HG03457 (cell line): ENCODE measurements around the gene S100A16.
"Not testable (repeated sequence)": the region's sequence is repeated elsewhere in the genome, so short reads cannot be mapped to it uniquely, and the experiment has no call there.

ENCODE experiments used
- ATAC-seq: cut with Tn5 transposase; IDR thresholded peaks from one replicate; pipeline ENCODE4 v1.9.1; 2021; ENCODE audit warnings: moderate number of reproducible peaks; ENCODE audit not compliant: unreplicated experiment

S100A16 gene, protein sequence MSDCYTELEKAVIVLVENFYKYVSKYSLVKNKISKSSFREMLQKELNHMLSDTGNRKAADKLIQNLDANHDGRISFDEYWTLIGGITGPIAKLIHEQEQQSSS

DNA sequence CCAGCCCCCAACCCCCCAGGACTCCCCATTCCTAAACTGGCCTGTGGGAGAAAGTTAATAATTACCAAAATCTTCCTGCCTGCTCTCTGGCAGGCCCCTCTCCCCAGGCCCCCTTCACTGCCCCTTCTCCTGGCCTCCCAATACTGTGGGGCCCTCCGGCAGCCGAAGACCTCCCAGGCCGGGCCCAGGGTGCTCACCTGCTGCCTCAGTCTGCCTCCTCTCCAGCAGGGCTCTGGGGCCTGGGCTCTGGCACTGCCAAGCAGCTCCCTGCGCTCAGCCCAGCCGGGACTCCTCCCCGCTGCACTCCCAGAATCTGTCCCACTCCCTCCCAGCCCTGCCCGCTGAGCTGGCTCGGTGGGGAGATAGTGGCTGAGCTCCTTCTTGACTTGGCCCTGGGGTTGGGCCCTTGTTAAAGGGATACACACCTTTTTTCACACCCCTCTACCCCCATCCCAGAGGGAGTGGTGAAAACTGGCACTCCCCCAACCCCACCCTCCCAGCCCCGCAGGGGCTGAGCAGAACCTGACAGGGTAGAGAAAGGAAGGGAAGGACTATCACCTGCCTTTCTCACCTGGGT is at the start of gene S100A16:
TSS of gene S100A16 (minus strand) at position 383 of the 577 bp plus-strand sequence. CDS start 4,986 bp downstream, outside the sequence.
- ATAC-seq: no peak

DNA sequence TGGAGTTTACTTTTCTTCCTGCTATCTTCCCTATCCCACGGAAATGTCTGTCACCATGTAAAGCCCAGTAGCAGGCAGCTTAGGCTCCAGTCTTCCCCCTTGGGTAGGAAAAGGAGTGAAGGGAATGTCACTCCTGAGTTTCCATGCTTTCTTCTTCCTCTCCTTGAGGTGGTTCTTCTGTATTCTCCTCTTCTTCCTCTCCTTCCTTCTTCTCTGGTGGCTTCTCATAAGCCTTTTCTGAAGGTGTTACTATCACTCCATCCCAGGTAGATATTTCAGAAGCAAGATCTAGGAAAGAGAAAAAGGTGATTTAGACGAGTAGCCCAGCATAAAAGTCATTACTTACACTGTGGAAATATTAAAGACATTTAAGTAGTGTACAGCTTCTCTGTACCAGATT is 49.3 kb upstream of the S100A16 start:
- no peak for ATAC-seq

DNA sequence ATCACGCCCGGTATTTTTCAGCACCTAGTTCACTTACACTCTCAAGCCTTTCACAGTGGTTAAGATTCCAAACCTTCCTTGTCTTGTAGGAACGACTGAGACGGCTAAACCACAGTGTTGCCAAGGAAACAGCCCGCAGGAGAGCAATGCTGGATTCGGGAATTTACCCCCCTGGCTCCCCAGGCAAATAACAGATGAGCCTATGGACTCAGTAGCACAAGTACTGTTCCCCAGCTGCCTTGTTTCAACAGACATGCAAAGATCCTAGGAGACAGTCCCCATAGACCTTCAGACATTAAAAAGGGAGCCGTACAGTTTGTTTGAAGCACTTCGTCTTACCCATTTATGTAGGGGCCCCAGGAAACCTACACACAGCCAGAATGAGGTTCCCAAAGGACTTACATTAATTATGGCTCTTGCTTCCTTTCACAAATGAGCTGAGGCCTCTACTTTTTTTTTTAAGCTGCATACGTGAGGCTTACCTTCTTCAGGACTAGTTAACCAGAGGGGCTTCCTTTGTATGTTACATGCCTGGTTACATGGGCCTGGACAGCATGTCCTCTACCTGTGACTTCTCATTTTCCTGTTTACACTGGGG is 48.3 kb upstream of the S100A16 start:
- ATAC-seq: no peak

DNA sequence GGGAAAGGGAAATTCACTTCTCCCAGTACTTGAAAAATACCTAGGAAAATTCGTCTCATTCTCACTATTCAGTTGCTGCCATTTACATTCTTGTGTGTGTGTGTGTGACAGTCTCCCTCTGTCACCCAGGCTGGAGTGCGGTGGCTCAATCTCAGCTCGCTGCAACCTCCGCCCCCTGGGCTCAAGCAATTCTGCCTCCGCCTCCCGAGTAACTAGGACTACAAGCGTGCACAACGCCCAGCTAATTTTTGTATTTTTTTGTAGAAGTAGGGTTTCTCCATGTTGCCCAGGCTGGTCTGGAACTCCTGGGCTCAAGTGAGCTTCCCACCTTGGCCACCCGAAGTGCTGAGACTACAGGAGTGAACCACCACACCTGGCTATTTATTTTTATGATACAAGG is 46.7 kb upstream of the S100A16 start:
- ATAC-seq: no peak

DNA sequence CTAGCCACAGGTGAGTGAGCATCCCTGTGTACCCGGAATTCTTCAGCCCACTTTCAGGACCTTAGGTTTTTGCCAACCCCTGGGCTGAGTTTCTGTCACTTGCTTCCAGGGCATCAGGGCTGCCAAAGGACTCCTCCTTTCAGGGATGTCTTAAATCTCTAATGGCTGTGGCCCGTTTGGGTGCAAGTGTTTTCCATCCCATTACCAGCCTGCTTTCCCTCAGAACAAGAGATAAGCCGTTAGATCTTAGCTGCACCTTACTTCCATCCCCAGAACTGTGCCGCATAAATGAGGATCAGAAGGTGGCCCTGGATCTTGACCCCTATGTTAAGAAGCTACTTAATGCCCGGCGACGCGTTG is 46.2 kb upstream of the S100A16 start:
- no peak for ATAC-seq

DNA sequence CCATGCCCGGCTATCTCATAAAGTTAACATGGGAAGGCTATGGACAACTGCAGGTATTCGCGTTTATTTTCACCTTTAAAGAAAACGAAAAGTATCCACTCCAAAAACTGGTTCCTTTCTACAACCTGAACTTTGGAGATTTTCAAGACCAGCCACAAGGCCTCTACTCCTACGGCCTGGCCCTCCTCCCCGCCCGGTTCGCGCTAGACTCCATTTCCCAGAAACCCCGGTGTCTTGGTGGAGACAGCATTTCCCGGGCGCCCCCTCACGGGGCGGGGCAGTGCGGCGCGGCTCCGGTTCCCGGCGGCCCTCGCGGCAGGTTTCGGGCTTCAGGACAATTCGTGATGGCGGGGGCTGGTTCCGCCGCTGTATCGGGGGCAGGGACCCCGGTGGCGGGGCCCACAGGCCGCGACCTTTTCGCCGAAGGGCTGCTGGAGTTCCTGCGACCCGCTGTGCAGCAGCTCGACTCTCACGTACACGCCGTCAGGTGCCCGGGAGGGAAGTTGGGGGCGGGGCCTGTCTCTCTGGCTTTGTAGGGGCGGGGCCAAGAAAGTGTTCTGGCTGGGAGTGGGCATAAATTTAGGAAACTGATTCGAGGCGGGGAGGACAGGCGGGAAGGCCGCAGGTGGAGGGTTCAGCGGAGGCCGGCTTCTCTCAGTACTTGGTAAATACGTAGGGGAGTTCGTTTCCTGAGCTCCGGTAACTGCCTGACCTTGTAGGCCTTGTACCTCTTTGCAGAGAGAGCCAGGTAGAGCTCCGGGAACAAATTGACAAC is 45.6 kb upstream of the S100A16 start, which contains the start of gene SNAPIN:
TSS of gene SNAPIN (plus strand) at position 304 of the 775 bp plus-strand sequence. CDS start at position 345, 41 bp downstream.
- ATAC-seq: peak; percentile 68

DNA sequence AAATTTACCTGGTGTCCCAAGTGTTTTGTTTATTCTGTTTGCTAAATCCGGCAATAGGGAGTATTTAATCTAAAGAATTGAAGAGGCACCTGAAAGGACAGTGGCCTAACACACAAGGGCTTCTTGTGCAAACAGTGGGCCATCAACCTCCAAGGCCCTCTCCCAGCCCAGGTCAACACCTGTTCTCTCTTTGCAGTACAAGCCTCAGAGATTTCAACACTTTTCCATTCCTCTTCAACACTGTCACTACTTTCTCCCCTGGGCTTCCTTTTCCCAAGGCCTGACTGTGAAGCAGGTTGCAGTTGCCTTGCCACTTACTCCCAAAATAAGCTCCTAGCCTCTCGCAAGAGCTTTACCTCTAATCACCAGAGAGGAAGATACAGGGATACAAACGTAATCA is 42.4 kb upstream of the S100A16 start:
- ATAC-seq: no peak

DNA sequence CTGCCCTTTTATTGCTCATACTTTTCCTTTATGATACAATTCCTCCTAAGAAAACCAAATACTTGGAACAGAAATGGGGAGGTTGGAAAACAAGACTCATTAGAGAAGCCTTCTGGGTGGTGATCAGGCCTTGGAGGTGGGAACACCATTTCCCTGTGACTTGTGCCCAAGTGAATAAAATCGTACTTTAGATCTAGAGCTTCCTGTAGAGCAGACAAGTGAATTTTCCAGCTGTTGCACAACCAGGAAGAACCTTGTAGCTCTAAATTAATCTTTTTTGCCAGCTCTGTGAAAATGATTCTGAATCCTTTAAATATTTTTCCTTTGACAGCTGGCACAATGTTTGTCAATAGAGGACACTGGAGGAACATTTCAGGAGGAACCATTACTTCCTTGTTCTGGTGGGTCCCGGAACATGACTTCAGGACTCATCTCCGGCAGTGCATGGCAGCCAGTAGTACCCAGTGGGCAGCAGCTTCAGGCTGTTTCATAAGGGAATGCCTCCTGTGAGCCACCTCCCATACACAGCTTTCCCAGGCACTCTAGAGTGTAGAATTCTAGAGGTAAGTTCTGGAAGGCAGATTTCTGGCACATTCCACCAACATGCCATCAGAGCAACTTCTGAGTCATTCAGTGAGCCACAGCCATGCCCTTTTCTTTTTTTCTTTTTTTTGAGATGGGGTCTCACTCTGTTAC is 40.0 kb upstream of the S100A16 start:
- no peak for ATAC-seq

DNA sequence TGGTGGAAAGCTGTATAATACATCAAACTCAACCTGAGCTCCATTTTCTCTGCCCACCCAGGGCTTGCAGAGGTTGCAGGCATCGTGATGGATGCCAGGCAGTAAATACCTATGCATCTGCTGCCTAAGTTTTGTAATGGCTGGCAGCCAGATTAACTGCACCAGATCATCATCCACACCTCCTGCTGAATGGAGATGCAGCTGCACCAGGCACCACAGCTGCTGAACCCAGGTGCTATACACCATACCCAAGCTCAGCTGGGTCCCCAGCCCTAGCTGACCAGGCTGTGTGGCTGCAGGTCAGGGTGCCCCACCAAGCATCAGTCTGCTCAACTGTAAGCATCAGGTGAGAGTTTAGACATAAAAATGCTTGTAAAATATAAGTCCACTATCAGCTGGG is 38.8 kb upstream of the S100A16 start:
- no peak for ATAC-seq

DNA sequence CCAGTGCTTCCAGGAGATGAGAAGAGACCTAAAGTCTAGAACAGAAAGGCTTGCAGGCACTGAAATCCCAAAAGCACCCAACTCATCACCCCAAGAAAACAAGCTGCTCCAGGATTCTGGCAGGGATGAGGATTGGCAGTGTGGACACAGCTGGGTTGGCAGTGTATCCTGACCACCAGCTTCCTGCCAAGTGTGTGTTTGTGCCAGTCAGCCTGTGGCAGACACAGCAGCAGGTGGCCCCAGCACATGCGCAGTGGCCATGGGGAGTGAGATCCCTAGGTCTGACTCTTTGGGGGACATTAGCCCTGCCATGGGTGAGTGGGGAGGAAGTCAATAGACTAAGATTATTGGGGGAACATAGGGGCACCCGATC is 36.9 kb upstream of the S100A16 start:
- no peak for ATAC-seq

DNA sequence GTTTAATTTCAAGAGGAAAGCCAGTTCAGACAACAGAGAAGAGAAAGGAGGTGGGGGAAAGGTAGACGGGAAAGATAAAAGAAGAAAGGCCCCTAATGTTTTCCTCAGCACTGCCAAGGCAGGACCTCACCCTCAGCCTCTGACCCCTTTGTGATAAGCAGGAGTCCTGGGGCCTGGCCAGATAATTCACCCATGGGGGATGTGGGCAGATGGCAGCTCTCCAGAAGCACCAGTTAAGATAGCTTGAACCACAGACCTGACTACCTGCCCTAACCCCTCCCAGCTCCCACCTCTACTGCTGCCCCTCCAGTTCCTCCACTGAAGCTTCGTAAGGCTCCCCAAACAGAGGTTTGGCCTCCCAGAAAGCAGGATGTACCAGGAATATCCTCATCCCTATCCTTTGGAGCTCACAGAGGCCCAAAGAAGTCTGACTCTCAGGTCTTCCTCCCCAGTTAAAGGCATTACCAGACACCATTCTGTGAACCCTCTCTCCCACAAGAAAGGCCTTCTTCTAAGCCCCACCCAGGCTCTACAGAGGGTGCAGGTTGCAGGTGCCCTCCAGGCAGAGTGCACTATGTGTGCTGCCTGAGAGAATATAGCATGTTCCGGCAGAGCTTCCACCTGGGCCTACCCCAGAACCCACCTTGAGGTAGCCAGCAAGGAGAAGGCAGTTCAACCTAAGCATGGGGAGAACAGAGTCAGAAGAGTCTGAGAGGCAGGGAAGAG is 36.4 kb upstream of the S100A16 start:
- ATAC-seq: no peak

DNA sequence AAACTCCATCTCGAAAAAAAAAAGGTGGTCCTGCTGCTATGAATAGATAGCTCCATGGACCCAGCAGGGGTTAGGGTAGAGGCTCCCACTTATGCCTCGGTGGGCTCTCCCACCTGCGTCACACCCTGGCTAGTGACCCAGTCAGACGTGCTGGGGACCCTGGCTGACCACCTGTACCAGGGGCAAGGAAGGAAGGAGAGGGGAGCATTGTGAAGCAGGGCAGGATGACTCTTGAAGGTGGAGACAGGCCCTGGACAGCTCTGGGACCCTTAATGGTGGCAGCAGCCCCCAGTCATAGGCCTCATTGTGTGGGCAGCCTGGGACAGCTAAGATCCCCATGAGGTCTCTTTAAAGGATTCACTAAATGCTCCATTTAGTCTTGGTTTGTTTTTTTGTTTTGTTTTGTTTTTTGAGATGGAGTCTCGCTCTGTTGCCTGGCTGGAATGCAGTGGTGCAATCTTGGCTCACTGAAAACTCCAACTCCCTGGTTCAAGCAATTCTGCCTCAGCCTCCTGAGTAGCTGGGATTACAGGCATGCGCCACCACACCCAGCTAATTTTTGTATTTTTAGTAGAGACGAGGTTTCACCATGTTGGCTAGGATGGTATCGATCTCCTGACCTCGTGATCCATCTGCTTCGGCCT is 35.2 kb upstream of the S100A16 start:
- no peak for ATAC-seq

DNA sequence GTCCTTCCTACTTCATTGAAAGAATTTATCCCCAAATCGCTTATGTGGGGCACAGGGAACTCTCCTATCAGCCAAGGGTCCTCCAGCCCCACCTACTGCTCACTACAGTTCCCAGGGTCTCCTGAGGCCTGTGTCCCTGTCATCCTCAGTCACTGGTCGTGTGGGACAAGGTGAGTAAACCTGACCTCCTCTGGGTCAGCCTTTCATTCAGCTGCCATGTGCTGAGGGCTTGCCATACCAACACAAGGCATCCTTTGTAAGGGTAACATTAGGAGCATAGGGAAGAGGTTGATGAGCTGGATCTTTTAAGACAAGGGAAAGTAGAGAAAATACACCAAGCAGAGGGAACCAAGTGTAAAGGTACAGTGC is 34.4 kb upstream of the S100A16 start:
- no peak for ATAC-seq

DNA sequence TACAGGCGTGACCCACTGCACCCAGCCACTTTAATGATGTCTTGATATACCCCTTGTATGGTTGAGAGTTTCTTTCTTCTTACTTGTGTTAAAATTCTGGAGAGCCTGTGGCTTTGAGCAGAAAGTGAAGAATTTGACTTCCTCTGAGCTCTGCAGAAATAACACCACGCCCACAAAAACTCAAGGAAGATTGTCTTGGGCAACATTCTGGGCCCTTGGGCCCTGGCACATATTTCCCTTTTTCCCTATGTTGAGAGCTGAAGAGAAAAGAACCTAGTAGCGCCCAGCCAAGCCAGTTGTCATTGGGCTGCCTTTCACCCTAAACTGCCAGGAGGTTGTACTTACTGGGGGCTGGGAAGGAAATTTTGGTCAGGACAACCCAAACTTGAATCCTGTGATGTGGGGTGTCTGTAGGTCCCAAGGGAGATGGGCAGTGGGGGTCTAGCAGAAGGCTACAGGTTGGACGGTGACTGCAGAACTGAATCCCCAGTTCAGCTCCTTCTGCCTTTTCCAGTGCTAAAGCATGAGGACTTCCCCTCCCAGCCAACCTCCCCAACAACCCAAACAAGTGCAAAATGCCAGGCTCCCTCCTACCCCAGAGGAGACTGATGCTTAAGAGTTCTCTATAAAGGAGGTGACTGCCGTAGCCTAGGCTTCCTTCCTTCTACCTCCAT is 33.9 kb upstream of the S100A16 start:
- no peak for ATAC-seq

DNA sequence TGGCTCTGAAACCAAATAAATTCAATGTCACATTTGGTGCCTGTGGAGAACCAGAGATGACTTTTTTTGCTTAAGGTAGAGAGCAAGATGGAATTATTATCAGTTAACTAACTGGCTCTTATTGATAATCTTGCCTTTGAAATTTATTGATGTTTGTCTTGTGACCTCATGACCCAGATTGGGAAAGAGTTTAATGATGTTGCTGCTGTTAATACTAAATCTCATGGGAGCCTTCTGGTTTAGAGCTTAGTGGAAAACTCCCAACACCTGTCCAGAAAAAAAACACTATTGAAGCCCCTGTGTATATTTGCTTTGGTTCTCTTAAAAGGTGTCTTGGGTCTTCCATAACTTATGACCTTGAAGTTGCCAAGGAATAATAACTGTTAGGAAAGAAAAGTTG is 30.9 kb upstream of the S100A16 start:
- ATAC-seq: no peak

DNA sequence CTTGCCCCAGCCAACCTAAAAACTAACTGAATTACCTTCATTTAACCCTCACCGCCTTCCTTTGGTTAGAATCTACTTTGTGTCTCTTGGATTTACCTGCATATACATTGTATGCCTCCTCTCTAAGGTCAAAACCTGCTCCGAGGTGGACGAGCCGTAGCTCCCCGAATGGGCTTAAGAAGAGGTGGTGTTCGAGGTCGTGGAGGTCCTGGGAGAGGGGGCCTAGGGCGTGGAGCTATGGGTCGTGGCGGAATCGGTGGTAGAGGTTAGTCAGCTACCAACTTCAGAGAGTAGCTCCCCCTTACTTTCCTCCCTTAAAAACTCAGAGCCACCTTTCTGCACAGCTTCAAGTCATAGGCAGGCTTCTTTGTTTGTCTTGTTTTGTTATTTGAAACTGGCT is 30.2 kb upstream of the S100A16 start:
- no peak for ATAC-seq

DNA sequence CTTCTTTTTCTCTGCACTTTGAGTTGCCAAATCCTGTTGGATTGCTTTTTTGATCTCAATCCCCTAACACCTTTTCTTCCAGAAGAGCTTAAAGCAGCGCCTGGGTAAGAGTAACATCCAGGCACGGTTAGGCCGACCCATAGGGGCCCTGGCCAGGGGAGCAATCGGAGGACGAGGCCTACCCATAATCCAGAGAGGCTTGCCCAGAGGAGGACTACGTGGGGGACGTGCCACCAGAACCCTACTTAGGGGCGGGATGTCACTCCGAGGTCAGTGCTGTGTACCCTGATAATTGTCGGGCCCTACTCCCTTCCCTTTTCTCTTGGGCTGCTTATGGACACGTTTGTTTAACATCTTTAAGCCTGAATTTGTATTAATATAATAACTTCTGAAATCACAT is 29.2 kb upstream of the S100A16 start:
- no peak for ATAC-seq

DNA sequence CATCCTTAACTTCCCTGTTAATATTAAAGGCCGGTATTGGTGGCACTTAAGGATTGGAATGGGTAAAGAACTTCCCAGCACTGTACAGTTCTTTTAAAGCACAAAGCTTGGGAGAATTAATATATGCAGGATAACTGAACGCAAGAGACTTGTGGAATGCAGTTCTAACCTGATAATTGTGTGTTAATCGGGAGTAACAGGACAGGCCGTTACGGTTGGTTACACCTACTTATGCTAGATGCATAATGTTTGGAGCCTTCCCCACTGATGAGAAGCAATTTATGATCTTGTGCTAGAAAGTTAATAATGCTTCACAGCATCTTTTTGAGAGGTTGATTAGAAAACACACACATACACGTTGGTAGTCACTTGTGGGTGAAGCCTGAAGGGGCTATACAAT is 27.9 kb upstream of the S100A16 start:
- ATAC-seq: no peak

DNA sequence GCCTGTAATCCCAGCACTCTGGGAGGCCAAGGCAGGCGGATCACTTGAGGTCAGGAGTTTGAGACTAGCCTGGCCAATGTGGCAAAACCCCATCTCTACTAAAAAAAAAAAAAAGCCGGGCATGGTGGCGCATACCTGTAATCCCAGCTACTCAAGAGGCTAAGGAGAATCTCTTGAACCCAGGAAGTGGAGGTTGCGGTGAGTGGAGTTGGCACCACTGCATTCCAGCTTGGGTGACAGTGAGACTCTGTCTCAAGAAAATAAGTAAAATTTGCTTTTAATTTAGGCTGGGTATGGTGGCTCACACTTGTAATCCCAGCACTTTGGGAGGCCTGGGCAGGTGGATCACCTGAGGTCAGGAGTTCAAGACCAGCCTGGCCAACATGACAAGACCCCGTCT is 27.3 kb upstream of the S100A16 start:
- ATAC-seq: not testable (repeated sequence)

DNA sequence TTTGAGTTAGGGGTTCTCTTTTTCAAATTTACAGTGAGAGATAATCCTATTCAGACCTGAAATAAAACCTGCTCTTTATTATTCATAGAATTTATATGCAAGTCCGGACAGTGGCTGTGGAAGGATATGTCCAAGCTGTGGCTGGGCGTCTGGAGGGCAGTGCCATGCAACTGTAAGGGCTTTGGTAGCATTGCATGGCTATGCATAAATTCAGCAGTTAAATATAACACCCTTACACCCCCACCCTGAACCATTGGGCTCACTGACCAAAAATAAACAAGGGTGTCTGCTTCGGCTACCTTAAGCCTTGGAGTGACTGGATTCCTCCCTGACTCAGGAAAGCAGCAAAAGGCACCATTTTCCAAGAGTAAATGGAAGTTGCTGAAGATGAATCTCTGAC is 26.3 kb upstream of the S100A16 start:
- ATAC-seq: no peak
